Astrocyte of the hippocampus (primary cell): ENCODE measurements around the gene MTX1.

Experiments
- DNase-seq: peaks from one replicate; pipeline ENCODE4 v3.0.0; 2011; ENCODE audit warnings: low read depth, low spot score

The MTX1 gene

DNA sequence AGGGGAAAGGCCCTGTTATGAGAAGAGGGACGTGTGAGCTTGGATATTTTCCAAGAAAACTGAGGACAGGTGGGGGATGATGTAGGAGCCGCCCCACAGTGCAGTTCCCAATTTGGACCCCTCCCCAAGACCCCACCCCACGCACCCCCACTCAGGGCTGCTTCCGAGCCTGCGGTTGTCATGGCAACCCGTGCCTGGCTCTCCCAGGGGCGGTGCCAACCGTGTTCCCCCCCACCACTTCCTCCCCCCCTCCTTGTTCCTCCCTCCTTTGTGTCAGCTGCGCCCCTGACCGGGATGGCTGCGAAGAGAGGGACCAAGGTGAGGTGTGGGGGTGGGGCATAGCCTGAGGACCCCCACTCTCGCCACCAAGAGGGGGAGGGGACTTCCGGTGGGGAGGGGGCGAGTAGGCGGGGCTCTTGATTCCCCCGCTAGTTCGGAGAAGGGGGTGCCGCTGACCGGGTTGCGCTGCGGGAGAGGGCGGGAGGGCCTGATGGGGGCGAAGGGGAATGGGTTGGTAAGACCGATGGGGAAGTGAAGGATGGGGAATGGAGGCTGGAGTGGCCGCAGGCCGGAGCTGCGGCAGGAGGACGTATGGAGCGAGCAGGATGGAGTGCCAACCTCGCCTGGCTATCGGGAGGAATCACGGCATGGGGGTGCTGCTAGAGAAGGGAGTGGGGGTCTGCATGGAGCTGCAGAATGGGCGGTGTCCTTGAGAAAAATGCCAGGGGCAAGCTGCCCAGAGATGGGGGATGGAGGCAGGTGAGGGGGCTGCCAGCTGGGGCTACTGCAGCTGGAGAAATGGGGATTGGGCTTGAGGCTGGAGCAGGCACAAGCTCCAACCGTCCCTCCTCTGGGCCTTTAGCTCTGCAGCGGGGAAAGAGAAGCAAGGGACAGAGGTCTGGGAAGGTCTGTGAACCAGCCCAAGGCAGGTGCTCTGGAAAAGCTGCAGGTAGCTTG is 33.9 kb upstream of the MTX1 start:
- peak; percentile 74 for DNase-seq

DNA sequence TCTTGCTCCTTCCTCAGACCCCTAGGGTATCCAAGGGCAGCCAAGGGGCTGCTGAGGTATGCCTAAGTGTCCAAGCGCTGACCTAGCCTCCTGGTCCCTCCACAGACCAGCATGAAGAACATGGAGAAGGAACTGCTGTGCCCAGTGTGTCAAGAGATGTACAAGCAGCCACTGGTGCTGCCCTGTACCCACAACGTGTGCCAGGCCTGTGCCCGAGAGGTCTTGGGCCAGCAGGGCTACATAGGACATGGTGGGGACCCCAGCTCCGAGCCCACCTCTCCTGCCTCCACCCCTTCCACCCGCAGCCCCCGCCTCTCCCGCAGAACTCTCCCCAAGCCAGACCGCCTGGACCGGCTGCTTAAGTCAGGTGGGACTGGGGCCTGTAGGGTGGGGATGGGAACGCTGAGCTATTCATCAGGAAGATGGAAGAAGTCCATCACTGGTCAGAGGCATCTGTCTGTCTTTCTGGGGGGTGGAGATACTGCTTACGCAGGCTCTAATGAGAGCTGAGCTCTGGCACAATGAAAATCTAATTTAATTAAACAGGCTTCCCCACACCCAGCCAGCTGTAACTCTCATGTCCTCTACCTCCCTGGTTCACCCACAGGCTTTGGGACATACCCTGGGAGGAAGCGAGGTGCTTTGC is 33.1 kb upstream of the MTX1 start:
- no peak for DNase-seq

DNA sequence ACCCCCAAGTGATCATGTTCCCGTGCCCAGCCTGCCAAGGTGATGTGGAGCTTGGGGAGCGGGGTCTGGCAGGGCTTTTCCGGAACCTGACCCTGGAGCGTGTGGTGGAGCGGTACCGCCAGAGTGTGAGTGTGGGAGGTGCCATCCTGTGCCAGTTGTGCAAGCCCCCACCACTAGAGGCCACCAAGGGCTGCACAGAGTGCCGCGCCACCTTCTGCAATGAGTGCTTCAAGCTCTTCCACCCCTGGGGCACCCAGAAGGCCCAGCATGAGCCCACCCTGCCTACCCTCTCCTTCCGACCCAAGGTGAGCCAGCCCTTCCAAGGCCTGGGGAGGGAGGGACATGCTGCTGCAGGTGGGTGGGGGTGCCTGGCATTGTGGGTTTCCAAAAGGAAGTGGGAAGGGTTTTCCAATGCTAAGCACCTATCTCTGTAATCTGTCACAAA is 32.5 kb upstream of the MTX1 start:
- peak; percentile 24 for DNase-seq

DNA sequence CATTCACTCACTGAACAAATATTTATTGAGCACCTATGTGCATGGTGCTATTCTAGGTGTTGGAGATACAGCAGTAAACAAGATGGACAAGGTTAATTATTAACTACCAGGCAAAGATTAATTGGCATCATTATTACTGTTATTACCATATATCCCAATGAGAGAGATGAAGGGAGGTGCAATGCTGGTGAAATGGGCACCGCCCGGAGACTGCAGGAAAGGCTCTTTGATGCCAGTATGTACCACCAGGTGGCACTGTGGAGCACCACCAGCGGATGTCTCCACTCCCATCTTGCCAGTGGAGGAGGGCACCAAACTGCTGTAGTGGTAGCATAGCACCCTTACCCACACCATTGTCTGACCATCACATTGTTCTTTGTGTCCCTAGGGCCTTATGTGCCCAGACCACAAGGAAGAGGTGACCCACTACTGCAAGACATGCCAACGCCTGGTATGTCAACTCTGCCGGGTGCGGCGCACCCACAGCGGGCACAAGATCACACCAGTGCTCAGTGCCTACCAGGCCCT is 31.9 kb upstream of the MTX1 start:
- peak; percentile 88 for DNase-seq

DNA sequence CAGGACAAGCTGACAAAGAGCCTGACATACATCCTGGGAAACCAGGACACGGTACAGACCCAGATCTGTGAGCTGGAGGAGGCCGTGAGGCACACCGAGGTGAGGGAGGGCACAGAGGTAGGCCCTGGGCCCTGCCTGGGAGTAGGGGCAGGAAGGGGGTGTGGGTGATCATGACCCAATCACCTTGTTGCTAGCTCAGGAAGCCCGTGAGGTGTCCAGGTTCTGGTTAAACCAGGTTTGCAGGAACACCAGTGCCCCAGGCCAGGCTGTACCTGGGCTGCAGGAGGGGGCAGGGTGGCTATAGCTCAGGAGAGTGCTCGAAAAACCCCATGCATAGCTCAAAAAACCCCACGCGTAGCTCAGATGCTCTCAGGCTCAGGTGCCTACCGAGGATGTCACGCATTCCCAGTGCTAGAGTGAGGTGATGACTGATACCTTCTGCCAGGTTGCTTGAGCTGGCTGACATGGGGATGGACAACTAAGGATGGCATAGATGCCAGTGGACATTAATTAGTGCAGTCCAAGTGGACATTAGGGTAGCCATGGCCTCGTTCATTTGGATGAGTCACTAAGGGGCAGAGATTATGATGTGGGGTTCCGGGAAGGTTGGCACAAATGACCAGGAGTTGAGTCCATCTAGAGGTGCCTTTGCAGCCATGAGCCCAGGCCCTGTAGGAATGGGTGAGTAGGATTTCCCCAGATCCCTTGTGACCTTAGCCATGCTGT is 31.1 kb upstream of the MTX1 start:
- DNase-seq = no peak

DNA sequence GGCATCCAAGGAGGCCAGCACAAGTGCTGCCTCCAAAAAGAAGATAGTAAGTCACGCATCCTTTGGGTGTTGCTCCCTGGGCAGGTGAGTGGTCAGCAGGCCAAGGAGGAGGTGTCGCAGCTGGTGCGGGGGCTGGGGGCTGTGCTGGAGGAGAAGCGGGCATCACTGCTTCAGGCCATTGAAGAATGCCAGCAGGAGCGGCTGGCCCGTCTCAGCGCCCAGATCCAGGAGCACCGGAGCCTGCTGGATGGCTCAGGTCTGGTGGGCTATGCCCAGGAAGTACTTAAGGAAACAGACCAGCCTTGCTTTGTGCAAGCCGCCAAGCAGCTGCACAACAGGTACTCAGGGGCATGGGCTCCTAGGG is 30.6 kb upstream of the MTX1 start:
- DNase-seq = no peak

DNA sequence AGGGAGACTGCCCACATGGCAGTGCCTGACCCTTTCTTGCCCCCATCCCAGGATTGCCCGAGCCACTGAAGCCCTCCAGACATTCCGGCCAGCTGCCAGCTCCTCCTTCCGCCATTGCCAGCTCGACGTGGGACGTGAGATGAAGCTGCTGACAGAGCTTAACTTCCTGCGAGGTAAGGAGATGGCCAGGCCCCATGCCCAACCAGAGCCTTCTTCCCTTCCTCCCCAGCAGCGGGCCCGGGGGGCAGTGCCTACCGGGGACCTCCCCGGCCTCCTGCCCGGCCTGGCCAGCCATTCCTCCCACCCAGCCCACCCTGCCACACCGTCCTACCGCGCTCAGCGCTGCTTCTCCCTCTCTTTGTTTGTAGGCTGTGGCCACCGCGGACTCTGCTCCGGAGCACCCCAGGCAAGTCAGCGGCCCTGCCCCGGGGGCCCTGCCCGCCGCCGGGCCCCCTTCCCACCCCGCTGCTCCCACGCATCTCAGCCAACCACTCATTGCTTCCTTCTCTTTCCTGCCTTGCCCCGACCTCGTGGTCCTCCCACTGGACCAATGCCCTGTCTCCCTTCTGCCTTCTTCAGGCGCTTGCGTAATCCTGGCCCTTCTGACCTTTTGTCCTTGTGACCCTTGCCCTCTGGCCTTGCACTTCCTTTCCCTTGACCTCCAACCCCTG is 29.9 kb upstream of the MTX1 start:
- no peak for DNase-seq

DNA sequence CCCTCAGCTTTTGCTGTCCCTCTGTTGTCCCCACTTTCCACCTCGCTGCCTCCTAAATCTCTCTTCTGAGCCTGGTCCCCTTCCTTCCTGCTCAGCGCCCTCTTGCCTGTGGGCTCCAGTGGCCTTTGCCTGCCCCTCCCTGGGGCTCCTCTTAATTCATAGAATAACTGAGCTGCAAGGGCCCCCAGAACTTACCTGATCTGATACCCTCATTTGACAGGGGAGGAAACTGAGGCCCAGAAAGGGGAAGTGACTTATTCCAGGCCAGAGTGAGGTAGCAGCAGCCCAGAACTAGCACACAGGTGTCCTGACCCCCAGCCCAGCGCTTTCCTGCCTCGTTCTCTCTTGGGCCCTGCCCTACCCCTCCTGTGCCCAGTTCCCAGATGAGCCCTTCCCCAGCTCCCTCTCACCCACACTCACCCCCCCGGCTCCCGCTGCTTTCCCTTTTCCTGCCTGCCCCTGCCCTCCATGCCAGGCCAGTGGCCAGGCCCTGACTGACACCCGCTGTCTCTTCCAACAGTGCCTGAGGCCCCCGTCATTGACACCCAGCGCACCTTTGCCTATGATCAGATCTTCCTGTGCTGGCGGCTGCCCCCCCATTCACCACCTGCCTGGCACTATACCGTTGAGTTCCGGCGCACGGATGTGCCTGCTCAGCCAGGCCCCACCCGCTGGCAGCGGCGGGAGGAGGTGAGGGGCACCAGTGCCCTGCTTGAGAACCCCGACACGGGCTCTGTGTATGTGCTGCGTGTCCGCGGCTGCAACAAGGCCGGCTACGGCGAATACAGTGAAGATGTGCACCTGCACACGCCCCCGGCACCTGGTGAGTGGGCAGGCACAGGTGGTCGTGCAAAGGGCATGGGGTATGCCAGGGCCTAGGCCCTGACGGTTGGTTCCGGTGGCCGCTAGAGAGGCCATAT is 29.1 kb upstream of the MTX1 start:
- no peak for DNase-seq

DNA sequence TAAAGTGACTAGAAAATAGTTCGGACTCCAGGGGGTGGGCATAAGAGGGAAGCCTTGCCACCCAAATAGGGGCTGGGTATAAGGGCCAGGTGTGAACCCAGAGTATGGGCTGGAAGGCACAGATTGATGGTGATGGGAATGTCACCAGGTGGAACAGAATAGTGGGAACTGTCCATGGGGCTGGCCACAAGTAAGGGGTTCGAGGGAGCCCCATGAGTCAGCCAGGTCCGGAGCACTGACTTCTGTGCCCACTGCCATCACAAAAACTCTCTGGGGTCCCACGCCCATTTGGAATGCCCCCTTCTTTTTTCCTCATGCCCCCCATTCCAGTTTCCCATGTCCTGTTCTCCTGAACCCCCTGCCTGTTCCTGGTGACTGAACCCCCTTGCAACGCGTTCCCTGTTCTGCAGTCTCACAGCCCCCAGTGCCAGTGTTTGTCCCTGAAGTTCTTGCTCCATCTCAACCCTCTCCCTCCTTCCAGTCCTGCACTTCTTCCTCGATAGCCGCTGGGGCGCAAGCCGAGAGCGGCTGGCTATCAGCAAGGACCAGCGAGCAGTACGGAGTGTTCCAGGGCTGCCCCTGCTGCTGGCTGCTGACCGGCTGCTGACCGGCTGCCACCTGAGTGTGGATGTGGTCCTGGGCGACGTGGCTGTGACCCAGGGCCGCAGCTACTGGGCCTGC is 27.0 kb upstream of the MTX1 start:
- no peak for DNase-seq

DNA sequence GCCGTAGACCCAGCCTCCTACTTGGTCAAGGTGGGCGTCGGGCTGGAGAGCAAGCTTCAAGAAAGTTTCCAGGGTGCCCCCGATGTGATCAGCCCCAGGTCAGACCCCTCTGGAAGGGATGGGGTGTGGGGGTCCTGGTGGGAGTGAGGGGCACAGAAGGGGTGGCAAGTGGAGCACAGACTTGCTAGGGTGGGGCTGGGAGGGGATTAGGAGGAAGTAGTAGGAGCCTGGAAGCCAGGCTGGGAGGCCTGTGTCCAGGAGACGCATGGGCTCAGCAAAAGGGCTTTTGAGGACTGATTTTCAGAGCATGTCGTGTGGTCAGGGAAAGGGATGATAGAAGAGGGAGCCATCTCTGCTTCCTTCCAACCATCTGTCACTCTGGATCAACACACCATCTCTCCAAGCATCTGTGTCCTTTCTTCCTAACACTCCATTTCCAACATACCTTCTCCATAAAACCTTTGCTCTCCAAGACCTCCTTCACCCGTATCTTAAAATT is 26.4 kb upstream of the MTX1 start:
- no peak for DNase-seq

DNA sequence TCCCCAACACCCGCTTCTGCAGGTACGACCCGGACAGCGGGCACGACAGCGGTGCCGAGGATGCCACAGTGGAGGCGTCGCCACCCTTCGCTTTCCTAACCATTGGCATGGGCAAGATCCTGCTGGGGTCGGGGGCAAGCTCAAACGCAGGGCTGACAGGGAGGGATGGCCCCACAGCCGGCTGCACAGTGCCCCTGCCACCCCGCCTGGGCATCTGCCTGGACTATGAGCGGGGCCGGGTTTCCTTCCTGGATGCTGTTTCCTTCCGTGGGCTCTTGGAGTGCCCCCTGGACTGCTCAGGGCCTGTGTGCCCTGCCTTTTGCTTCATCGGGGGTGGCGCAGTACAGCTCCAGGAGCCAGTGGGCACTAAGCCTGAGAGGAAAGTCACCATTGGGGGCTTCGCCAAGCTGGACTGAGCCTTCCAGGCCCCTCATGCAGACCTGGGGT is 24.7 kb upstream of the MTX1 start:
- no peak for DNase-seq

DNA sequence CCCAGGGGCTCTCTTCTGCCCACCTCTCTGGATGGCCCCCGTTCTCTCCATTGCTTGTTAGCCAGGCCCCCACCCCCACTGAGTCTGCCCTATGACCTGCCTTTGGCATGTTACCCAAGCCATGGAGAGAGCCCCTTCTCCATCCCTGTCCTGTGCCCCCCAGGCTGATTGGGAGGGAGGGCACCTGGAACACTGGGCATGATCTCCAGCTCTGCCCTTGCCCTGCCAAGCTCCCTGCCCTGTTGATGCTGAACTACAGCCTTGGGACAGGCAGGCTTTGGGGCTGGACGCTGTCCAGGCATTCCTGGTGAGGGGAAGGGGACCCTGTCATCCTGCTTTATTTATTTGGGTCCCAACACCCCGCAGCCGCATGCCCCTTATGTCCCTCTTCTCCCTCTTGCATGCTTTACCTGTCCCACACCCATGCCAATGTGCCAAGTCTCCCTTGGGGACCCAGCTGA is 24.1 kb upstream of the MTX1 start:
- DNase-seq = peak; percentile 5

DNA sequence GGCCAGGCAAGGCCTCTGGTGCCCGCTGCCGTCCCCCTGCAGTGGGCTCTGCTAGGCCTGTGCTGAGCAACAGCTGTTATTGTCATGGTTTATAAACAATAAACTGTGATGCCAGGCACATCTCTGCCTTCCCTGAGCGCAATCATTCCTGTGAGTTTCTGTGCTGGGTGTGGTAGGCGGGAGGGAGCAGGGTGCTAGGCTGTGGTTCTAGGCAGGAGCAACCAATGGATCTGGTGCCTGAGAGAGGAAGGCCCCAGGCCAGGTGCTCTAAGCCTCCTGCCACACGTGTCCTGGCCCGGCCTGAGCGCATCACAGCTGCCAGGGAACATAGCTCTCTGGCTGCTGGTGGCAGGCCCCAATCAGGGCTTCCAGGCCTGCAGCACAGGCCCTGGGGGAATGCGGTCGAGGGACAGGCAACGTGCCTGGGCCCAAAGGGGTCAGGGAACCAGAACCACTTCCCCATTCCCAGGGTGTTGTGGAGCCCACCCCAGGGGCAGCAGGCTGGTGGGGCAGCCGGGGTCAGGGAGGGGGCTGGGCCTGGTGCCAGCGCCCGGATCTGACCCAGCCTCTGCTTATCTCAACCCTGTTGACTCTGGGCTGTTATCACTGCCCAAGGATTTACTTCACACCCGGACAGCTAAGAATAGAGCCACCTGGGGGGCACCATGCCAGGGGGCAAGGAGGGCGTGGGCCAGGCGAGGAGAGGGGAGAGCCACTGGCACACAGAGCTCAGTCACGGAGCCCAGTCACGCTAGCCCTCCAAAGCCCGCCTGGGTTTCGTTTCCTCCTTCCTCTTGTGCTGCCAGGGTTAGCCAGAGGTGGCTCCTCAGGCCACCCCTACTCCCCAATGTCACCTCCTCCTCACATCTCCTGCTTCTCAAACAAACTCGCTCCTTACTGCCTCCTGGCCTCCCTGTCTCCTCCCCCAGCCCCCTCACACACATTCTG is 23.4 kb upstream of the MTX1 start:
- peak; percentile 5 for DNase-seq

DNA sequence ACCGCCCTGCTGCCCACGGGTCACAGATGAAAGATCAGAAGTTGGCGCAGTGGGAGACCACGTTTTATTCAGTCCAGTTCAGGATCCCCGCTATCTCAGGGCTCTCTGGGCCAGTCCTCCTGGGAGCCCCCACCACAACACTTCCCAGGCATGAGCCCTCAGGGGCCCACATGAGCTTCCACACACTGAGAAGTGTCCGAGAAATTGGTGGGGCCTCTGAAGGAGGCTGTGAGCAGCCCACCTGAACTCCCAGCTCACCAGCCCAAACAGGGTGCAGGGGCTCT is 22.8 kb upstream of the MTX1 start:
- DNase-seq = no peak

DNA sequence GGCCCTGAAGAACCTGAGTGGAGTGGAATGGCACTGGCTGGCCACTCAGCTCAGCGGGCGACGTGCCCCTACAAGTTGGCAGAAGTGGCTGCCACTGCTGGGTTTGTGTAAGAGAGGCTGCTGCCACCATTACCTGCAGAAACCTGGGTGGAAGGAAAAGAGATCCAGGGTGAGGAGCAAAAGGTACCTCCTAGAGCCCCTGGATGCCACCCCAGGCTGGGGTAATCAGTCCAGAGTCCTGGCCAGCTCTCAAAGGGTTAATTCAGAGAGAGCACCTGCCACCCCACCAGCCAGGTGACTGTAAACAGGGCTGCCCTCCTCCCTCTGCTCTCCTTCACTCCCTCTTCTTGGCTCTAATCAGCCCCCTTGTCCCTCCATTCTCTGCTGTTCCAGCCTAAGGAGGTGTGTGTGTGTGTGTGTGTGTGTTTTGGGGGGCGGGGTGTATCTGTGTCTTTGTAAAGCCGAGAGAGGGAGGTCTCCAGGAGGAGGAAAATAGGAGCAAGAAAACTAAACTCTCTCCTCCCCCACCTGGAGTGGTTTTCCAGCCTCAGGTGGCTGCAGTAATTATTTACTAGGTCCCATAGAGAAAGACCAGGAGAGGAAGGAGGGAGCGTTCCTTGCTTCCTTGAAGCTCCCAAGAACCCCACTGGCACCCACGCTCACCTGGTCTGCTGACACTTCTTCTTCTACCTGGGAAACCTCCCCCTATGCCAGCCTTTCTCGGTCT is 22.3 kb upstream of the MTX1 start:
- DNase-seq = no peak

DNA sequence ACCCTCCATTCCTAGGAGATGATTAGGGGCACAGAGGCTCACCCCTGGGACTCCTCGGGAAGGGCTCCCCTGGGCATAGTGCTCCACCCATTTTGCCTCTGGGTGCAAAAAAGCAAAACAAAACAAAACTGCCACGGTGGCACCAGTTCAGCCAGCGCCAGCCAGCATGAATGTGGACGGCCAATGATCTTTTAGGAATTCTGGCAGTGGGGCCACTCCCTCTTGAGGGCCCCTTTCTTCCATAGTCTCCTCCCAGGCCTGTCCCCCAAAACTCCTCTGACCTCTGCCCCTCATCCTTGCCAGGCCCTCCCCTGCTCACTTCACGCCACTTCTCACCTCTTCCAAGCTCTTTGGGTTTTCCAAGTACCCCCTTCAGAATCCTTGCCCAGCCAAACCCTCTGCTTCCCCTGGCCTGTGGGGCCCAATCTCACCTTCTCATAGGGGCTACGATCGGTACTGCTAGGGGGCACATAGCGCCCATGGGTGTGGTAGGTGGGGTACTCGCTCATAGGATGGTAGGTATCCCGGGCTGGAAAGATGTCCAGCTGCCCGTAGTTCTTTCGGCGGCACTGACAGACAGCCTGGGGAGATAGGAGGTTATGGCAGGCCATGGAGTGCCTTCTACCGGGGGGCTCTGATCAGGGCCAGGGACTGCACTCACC is 21.6 kb upstream of the MTX1 start:
- no peak for DNase-seq

DNA sequence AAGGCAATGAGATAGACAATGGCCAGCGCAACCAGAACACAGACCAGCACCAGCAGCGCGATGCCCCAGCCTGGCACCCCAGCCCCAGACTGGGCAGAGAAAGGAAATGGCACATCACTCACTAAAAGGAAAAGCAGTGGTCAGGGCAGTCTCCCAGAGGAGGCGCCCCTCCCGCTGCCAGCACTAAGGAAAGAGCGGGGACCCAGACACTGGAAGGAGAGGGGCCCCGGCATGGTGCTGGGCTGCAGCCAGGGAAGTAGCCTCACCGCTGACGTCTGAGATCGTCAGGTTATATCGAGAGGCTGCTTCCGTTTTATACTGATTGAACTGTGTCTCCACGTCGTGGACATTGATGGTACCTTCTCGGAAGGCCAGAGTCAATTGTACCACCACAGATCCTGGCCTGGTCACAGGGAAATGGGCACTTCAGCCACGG is 21.0 kb upstream of the MTX1 start:
- DNase-seq = no peak
